Activated T-cell treated with anti-CD3 and anti-CD28 coated beads for 48 hours (primary cell): Measurements from ENCODE around the gene TM9SF1.
A peak's percentile ranks its signal among the peaks of the same experiment; 100 is the strongest.

Experiments used
- DNase-seq: peaks from one replicate; pipeline ENCODE4 v3.0.0-alpha.2; 2020; ENCODE audit warnings: low read depth

The TM9SF1 gene

DNA sequence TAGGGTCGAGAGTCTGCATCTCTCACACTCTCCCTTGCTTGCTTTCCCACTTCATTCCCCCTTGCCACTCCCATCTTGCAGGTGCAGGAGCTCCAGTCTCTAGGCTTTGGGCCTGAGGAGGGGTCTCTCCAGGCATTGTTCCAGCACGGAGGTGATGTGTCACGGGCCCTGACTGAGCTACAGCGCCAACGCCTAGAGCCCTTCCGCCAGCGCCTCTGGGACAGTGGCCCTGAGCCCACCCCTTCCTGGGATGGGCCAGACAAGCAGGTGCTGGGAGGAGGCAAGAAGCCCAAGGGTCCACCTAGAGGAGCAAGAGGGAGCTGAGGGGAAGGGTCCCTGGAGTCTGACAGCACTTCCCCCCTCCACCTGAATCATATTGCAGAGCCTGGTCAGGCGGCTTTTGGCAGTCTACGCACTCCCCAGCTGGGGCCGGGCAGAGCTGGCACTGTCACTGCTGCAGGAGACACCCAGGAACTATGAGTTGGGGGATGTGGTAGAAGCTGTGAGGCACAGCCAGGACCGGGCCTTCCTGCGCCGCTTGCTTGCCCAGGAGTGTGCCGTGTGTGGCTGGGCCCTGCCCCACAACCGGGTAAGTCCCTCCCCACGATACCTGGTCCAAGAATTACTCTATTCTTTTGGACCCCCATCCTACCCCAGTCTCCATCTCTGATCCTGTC, 43.7 kb downstream of the TM9SF1 start:
- DNase-seq = no peak

DNA sequence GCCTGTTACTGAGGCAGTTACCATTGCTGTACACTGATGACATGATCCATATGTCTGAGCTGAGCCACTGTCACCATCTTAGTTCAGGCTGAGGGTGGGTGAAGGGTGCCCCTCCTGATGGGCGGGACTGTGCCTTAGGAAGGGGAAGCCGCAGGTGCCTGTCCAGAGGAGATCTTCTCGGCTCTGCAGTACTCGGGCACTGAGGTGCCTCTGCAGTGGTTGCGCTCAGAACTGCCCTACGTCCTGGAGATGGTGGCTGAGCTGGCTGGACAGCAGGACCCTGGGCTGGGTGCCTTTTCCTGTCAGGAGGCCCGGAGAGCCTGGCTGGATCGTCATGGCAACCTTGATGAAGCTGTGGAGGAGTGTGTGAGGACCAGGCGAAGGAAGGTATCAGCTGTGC, 44.2 kb downstream of the TM9SF1 start:
- DNase-seq = no peak

DNA sequence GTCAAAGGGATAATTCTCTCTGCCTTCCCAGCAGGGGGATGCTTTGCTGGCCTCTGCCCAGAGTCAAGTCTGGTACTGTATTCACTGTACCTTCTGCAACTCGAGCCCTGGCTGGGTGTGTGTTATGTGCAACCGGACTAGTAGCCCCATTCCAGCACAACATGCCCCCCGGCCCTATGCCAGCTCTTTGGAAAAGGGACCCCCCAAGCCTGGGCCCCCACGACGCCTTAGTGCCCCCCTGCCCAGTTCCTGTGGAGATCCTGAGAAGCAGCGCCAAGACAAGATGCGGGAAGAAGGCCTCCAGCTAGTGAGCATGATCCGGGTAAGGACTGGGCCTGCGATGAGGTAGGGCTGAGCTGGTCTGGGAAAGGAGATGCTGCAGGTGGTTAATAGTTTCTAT, 44.7 kb downstream of the TM9SF1 start:
- no peak for DNase-seq

DNA sequence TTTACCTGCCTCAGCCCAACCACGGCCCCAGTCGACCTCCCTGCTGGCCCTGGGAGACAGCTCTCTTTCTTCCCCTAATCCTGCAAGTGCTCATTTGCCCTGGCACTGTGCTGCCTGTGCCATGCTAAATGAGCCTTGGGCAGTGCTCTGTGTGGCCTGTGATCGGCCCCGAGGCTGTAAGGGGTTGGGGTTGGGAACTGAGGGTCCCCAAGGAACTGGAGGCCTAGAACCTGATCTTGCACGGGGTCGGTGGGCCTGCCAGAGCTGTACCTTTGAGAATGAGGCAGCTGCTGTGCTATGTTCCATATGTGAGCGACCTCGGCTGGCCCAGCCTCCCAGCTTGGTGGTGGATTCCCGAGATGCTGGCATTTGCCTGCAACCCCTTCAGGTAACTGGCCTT, 45.2 kb downstream of the TM9SF1 start:
- DNase-seq = no peak

DNA sequence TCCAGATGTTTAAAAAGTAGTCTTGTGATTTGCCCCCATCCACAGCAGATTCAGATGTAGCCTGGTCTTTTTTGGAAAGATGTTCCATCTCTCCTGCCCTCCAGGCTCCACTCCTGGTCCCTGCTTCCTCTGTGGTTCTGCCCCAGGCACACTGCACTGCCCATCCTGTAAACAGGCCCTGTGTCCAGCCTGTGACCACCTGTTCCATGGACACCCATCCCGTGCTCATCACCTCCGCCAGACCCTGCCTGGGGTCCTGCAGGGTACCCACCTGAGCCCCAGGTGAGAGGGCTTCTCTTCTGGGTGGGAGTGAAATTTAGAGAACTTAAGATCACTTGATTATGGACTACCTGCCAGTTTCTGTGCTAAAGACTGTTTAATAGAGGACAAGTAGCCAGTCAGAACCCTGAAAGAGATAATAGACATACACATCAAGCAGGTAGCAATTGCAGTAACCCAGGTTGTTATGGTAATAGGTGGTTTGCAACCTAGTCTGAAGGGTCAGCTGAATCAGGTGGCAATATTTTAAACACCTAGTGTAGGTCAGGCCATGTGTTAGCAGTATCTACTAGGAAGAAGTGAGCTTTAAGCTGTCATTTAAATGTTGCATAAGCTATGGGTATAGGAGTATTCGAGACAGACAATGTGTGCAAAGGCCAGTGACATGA, 45.8 kb downstream of the TM9SF1 start:
- no peak for DNase-seq

DNA sequence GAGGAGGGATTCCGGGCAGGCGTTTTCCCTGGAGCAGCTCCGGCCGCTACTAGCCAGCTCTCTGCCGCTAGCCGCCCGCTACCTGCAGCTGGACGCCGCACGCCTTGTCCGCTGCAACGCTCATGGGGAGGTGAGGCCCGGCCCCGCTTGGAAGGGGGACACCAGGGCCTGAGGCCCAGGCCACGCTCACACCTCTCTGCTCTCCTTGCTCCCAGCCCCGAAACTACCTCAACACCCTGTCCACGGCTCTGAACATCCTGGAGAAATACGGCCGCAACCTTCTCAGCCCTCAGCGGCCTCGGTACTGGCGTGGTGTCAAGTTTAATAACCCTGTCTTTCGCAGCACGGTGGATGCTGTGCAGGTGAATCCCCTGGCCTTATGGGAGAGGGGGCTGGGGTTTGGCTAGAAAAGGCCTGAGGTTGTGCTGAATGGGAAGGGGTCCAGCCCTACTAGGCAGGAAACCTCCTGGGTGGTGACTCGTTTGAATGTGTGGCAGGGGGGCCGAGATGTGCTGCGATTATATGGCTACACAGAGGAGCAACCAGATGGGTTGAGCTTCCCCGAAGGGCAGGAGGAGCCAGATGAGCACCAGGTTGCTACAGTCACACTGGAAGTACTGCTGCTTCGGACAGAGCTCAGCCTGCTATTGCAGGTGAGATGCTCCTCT, 47.3 kb downstream of the TM9SF1 start:
- DNase-seq = no peak

DNA sequence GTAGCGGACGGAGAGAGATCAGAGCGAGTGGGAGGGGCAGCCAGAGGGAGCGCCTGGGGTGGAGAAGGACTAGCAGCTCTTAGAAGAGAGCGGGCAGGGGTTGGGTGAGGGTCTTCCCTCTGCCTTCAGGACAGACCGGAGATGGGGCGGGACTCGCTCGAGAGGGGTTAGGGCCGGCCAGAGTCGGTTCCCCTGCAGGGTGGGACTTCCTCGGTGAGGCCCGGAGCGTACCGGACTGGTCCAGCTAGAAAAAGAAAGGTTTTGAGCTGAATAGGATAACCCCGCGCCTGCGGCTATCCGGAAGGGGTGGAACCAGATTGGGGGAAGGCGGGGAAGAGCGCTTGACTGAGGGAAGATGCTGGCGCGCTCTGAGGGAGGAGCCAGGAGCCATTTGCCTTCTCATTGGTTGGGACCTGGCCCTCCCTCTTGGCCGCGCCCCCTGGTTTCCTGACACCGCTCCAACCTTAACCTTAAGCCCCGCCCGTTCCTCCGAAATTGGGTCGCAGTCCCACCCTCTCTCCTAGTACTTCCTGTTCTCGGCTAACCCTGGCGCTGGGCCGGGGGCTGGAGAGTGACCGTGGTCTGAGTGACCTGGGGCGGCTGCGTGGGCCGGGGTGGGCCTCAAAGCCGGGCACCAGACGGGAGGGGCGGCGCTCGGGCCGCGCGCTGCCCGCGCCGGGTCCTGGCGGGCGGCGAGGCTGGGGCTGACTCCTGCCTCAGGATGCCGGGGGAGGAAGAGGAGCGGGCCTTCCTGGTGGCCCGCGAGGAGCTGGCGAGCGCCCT, 48.1 kb downstream of the TM9SF1 start, which contains the start of gene RNF31:
TSS of gene RNF31 (plus strand) at position 521 of the 783 bp plus-strand sequence. CDS start at position 722, 201 bp downstream.
- DNase-seq = peak; percentile 97

DNA sequence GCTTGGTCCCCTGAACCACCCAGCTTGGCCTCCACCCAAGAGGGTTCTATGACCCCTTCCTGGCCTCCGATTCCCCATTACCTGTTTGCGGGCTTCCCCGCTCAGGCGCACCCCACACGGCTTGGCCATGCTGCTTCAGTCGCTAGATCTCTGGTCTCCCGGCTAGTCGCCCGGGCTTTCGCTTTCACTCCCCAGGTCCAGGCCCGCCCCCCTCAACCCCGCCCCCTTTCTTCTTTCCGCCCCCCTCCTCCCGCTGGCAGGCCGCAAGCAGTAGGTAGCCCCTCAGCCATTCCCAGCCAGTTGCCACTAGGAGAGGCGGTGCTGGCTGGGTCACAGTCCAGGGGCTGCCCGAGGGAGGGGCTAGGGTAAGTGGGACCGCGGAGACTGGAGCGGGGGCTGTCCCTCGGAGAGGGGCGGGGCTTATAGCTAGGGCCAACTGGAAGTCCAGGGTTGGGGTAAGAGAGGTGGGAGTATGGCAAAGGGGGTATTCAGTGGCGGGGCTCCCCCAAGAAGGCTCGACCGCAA, 48.7 kb downstream of the TM9SF1 start, which contains the start of gene PSME2:
TSS of gene PSME2 (minus strand) at position 158 of the 525 bp plus-strand sequence. CDS start at position 129, 29 bp downstream.
- DNase-seq = peak; percentile 89

DNA sequence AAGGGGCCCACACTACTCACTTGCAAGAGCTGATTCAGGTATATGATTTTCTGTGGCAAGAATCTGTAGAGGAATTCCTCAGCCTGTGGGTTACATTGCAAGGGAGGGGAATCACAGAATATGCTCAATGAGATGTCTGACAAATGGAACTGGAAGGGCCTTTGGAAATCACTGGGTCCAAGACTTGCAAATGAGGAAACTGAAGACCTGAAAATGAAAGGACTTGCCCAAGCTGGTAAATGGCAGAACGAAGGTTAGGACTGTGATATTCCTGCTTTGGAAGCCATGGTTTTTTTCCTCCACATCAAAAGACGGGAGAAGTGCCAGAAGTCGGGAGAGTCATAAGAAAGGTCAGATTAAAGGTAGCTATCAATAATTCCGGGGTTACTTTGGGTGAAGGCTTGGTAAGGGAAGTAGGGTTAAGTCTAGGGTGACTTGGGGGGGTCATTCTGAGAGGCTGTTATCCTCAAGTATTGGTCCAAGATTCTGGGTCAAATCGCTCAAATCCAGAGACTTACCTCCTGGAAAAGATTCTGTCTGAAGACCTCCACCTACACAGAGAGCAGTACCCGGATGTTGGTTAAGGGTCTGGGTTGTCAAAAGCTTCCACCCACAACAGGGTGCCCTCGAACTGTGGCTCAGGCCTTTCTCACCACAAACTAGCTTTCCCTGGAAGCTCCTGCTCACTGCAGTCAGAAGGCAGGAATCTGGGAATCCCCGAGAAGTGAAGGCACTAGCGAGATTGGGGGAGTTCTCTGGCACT, 49.4 kb downstream of the TM9SF1 start:
- DNase-seq = no peak

DNA sequence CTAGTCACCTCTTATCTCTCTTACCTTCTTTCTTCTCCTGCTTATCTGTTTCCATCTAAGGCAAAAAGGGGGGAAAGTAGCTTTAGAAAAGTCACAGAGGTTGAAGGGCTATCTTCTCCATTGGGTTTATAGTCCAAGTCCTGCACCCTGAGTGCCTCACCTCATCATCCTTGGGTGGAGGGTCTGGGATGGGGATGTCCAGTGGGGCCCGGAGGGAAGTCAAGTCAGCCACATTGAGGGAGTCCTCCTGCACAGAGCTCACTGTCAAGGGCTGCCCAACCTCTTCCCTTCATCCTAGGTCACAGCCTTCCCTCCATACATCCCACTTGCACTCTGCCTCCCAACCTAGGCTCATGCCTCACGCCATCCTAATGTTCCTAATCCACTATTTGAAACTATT, 50.0 kb downstream of the TM9SF1 start:
- DNase-seq = no peak

DNA sequence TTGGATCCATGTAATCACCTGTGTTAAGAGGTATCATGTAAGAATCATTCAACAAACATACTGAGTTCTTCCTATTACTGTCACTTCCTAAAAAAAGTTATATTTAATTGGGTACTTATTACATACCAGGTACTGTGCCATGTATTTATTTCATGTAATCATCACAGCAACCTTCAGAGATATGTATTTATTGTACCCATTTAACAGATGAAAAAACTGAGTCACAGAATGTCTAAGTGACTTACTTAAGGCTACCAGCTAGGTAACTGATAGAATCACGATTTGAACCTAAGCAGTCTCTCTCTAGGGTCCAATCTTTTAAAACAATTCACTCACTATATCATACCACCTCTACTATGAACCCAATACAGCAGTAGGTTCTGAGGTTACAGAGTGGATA, 50.8 kb downstream of the TM9SF1 start:
- no peak for DNase-seq

DNA sequence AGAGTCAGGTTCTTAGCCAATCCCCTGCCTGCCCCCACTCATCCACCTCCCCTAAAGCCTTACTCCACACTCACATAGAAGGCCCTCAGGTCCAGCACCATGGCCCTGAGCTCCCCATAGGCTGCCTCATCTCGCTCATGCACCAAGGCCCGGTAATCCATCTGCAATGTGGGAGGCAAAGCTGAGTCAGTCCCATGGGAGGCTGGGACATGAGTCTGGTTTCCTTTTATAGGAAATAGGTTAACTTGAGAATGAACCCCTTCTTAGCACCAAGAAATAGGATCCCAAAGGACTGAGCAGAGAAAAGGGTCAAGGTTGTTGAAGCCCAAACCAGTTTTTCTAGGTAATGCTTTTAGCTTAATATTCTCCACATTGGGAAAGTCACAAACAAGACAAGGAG, 51.7 kb downstream of the TM9SF1 start:
- DNase-seq = no peak

DNA sequence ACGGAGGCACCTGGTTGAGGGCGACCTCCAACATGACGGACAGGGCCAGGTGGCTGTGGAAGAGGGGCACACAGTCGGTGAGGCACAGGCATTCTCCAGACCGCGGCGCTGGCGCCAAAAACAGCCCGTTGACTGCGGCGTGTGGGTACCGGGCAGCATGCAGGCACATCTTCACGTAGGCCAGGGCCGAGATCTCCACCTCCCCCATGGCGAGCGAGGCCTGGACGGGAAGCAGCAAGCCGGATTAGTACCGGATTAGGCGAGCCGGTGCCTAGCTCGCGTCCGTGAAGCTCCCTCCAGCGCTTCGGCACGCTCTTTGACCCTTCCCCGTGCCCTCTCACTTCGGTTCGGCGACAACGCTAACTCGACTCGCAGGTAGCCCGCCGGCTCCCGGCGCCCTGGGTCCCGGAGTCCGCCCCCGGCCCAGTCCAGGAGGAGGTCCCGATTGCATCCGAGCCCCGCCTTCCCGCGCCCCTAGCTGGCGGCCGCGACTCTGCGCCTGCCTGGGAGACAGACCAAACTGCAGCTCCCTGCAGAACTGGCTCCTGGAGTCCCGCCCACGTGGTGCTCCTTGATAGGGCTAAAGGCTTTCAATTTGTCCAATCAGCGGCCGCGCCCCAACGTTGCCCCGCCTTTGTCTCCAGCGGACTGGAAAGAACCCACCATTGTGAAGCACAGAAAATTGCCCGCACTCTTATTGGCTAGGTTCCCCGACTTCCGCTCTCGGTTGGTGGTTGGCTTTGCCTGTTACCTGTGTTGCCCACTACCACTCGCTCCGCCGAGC, 54.0 kb downstream of the TM9SF1 start, which contains the start of gene EMC9:
TSS of gene EMC9 (minus strand) at position 495 of the 784 bp plus-strand sequence. CDS start at position 208, 287 bp downstream.
- DNase-seq = peak; percentile 99

DNA sequence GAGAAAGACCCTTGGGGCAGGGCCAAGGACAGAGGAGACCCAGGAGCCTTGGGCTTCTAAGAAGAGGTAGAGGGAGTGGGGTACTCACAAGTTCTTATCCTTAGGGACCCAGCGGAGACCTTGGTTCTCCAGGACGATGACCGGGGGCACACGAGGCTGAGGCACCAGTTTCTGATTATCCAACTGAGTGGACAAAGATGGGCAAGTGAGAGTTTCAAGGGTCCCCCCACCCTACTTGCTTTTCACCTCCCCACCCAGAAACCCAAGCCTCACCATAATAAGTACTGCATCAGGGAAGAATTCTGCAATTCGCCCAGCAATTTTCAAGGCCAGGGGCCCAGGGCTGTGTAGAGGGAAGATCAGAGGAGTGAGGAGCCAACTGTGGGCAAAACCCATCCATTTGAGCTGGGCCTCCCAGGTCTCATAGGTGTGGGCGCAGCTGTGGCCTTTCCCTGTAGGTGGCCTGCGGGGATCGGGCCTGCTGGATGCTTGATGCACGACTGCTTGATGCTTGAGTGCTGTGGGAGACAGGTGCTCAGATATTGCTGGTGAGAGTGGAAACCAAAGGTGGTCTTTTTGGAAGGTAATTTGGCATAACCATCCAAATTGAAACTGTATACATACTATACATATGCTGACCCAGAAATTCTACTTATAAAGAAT, 55.8 kb downstream of the TM9SF1 start:
- no peak for DNase-seq
